HepG2 (cell line): Measurements from ENCODE around the gene YIPF3. TPM values are rescaled to one million over a fixed set of nuclear protein-coding genes. Genes with fewer than 3 reads are reported as not detected.

ENCODE experiments used
- ATAC-seq: fragments of 200-7000 bp; cut with Tn5 transposase; 3 replicates; pipeline ENCODE4 v1.9.1; 2020; ENCODE audit warnings: mild to moderate bottlenecking, moderate library complexity
- BruUV-seq: library from RNA; stranded (reverse); fragments of 400-500 nt; replicated peaks from 2 replicates; lab custom pipeline; 2021; lab: Mats Ljungman, UMichigan
- CTCF ChIA-PET: fragments of 300-600 bp; formaldehyde crosslinking; extraction: SDS; loops from one replicate; lab custom pipeline; 2021; ENCODE audit warnings: low total read pairs, inconsistent platforms, low intra/inter-chr PET ratio; lab: Yijun Ruan, JAX
- POLR2A ChIA-PET: fragments of 350-600 bp; sonication (Branson Sonifier 250); formaldehyde crosslinking; loops from one replicate; lab custom pipeline; 2020; ENCODE audit warnings: antibody characterized with exemption, inconsistent platforms; lab: Yijun Ruan, JAX
- DNase-seq: peaks from one replicate; pipeline ENCODE4 v3.0.0-alpha.2; 2015; ENCODE audit warnings: low spot score
- FAIRE-seq: peaks from 3 replicates; lab custom pipeline; 2011; peaks lifted over from hg19 to GRCh38; lab: Jason Lieb, UNC
- H2AFZ ChIP-seq: one replicate; pipeline ENCODE4 v1.6.1; 2011; ENCODE audit warnings: low read length, inconsistent platforms
- H3K27ac ChIP-seq: fragments of 300-600 bp; 3 replicates; pipeline ENCODE4 v1.8.0; 2011; ENCODE audit warnings: mixed run types, mild to moderate bottlenecking, mixed read lengths, low read length, inconsistent platforms; ENCODE audit not compliant: insufficient read depth; ENCODE audit errors: extremely low read length
- H3K27me3 ChIP-seq, 2 experiments: fragments of 200-600 bp in 1 of 2; 2 replicates in 1 of 2; 3 replicates in 1 of 2; pipeline versions ENCODE4 v1.6.0 to v1.8.0; 2011; ENCODE audit warnings: low read length in 2 of 2, mild to moderate bottlenecking in 2 of 2, moderate library complexity in 2 of 2, inconsistent platforms in 1 of 2; ENCODE audit not compliant: insufficient read depth in 2 of 2, control insufficient read depth in 1 of 2
- H3K36me3 ChIP-seq, 2 experiments: fragments of 200-600 bp in 1 of 2; replicated peaks in 1 of 2; 2 replicates in 1 of 2; 3 replicates in 1 of 2; pipeline versions ENCODE4 v1.5.1 to v1.8.0; 2011; ENCODE audit warnings: low read length in 2 of 2, inconsistent platforms in 1 of 2; ENCODE audit not compliant: insufficient read depth in 2 of 2, control insufficient read depth in 1 of 2
- H3K4me1 ChIP-seq: 2 replicates; pipeline ENCODE4 v1.5.1; 2012; ENCODE audit warnings: low read length, inconsistent platforms; ENCODE audit not compliant: insufficient read depth
- H3K4me2 ChIP-seq: 2 replicates; pipeline ENCODE4 v1.6.0; 2011; ENCODE audit warnings: low read depth, low read length, inconsistent platforms
- H3K4me3 ChIP-seq, 3 experiments: fragments of 200-600 bp in 1 of 3; sonication (generic), shearing (Covaris generic) in 1 of 3; replicated peaks in 1 of 3; 2 replicates each; pipeline ENCODE4 v1.5.1; 2011 to 2016; ENCODE audit warnings: low read length in 3 of 3, inconsistent platforms in 2 of 3, low read depth in 2 of 3, mild to moderate bottlenecking in 2 of 3, control low read depth in 1 of 3, mixed read lengths in 1 of 3; ENCODE audit not compliant: insufficient read depth in 1 of 3
- H3K79me2 ChIP-seq: one replicate; pipeline ENCODE4 v1.6.1; 2011; ENCODE audit warnings: low read length, inconsistent platforms; ENCODE audit not compliant: insufficient read depth
- H3K9ac ChIP-seq: 2 replicates; pipeline ENCODE4 v1.6.0; 2011; ENCODE audit warnings: mild to moderate bottlenecking, low read depth, low read length, inconsistent platforms; ENCODE audit not compliant: insufficient read depth
- H3K9me3 ChIP-seq: 2 replicates; pipeline ENCODE4 v1.5.1; 2012; ENCODE audit warnings: mild to moderate bottlenecking, low read length
- H4K20me1 ChIP-seq: 2 replicates; pipeline ENCODE4 v1.6.0; 2011; ENCODE audit warnings: inconsistent platforms, mild to moderate bottlenecking, low read length, moderate library complexity; ENCODE audit not compliant: insufficient read depth
- BRD4 ChIP-seq: sonication (generic); formaldehyde crosslinking; IDR thresholded peaks from 2 replicates; pipeline ENCODE4 v1.4.0; 2020; ENCODE audit warnings: missing genetic modification reagents
- CENPT ChIP-seq: sonication (generic); formaldehyde crosslinking; IDR thresholded peaks from 2 replicates; pipeline ENCODE4 v1.8.0; 2022; ENCODE audit warnings: low read depth, mild to moderate bottlenecking, moderate library complexity, missing genetic modification reagents
- CENPX ChIP-seq: sonication (generic); formaldehyde crosslinking; IDR thresholded peaks from 2 replicates; pipeline ENCODE4 v1.9.0; 2021; ENCODE audit warnings: mild to moderate bottlenecking, missing genetic modification reagents, moderate library complexity
- KLF9 ChIP-seq: IDR thresholded peaks from 2 replicates; pipeline ENCODE4 v1.6.1; 2016; ENCODE audit warnings: low read depth
- MAFG ChIP-seq: sonication (generic); formaldehyde crosslinking; IDR thresholded peaks from 2 replicates; pipeline ENCODE4 v1.5.1; 2020; ENCODE audit warnings: mild to moderate bottlenecking, missing genetic modification reagents
- MED13 ChIP-seq: sonication (generic); formaldehyde crosslinking; IDR thresholded peaks from 2 replicates; pipeline ENCODE4 v1.5.0; 2020; ENCODE audit warnings: missing genetic modification reagents
- NFRKB ChIP-seq: fragments of 450-650 bp; IDR thresholded peaks from 2 replicates; pipeline ENCODE4 v1.6.1; 2017
- NR2C2 ChIP-seq: sonication (generic); formaldehyde crosslinking; IDR thresholded peaks from 2 replicates; pipeline ENCODE4 v1.4.0; 2020; ENCODE audit warnings: missing genetic modification reagents, mild to moderate bottlenecking, moderate library complexity, borderline replicate concordance
- RARA ChIP-seq: IDR thresholded peaks from 2 replicates; pipeline ENCODE4 v1.6.1; 2016; ENCODE audit warnings: missing genetic modification reagents, missing compliant biosample characterization
- RNF219 ChIP-seq: sonication (generic); formaldehyde crosslinking; IDR thresholded peaks from 2 replicates; pipeline ENCODE4 v1.5.0; 2020; ENCODE audit warnings: mild to moderate bottlenecking, missing genetic modification reagents
- TARDBP ChIP-seq: sonication (generic); formaldehyde crosslinking; IDR thresholded peaks from 2 replicates; pipeline ENCODE4 v1.8.0; 2022; ENCODE audit warnings: mild to moderate bottlenecking, missing genetic modification reagents
- ZFP41 ChIP-seq: sonication (generic); formaldehyde crosslinking; IDR thresholded peaks from 2 replicates; pipeline ENCODE4 v1.4.0; 2020; ENCODE audit warnings: mild to moderate bottlenecking, missing genetic modification reagents, borderline replicate concordance
- ZNF317 ChIP-seq: sonication (generic); formaldehyde crosslinking; IDR thresholded peaks from 2 replicates; pipeline ENCODE4 v1.5.0; 2020; ENCODE audit warnings: mild to moderate bottlenecking, missing genetic modification reagents
- ZNF674 ChIP-seq: sonication (generic); formaldehyde crosslinking; IDR thresholded peaks from 2 replicates; pipeline ENCODE4 v1.5.0; 2020; ENCODE audit warnings: low read depth, mild to moderate bottlenecking, missing genetic modification reagents
- ZNF720 ChIP-seq: sonication (generic); formaldehyde crosslinking; IDR thresholded peaks from 2 replicates; pipeline ENCODE4 v1.4.0; 2020; ENCODE audit warnings: missing genetic modification reagents
- ZNF768 ChIP-seq: sonication (generic); formaldehyde crosslinking; IDR thresholded peaks from 2 replicates; pipeline ENCODE4 v1.4.0; 2020; ENCODE audit warnings: missing genetic modification reagents
- ZNF775 ChIP-seq: sonication (generic); formaldehyde crosslinking; IDR thresholded peaks from 2 replicates; pipeline ENCODE4 v1.4.0; 2020; ENCODE audit warnings: missing genetic modification reagents, mild to moderate bottlenecking, moderate library complexity, borderline replicate concordance
- WGBS: methylation state at CpG from one replicate; pipeline ENCODE4 v1.1.6; 2017; ENCODE audit warnings: low lambda C conversion rate; 5-methylcytosine and 5-hydroxymethylcytosine counted together
- in situ Hi-C: cut with HindIII; loops from 2 replicates; pipeline ENCODE4 v1.10.0; 2017; ENCODE audit warnings: low pct_unique_long_range_greater_than_20kb; ENCODE audit not compliant: extremely low pct_ligation_motif_present
- intact Hi-C: fragments of 100-400 bp; cut with micrococcal nuclease; formaldehyde crosslinking; loops from one replicate; pipeline ENCODE4 v1.10.0; 2022; ENCODE audit not compliant: unreplicated experiment
- polyA plus RNA-seq, 8 experiments: library from polyadenylated mRNA; depleted of rRNA in 3 of 8; stranded (reverse) in 7 of 8; unstranded in 1 of 8; fragments of >200 nt; fragmentation: Illumina TruSeq in 4 of 8; extraction: Trizol in 4 of 8; gene quantifications; 2 replicates each; pipeline versions ENCODE4 v1.2.1 to v1.2.3, GENCODE V29; 2011 to 2016; ENCODE audit warnings: low read depth in 4 of 8, missing spikeins in 1 of 8, mixed read lengths in 1 of 8; ENCODE audit not compliant: insufficient read depth in 1 of 8
- total RNA-seq, 5 experiments: library from RNA; depleted of rRNA; stranded (reverse); fragments of >200 nt; fragmentation: Illumina TruSeq; extraction: Trizol; gene quantifications; 2 replicates each; pipeline ENCODE4 v1.2.3, GENCODE V29; 2016; ENCODE audit warnings: low read depth in 1 of 5
- TF ChIP-seq, protein P1 (sequence below): sonication (generic); formaldehyde crosslinking; conservative IDR thresholded peaks from 2 replicates; pipeline ENCODE4 v1.4.0; 2020; ENCODE audit warnings: missing genetic modification reagents
- TF ChIP-seq, protein P2 (sequence below): sonication (generic); formaldehyde crosslinking; IDR thresholded peaks from 2 replicates; pipeline ENCODE4 v1.4.0; 2020; ENCODE audit warnings: missing genetic modification reagents; ENCODE audit errors: not compliant biosample characterization
- TF ChIP-seq, protein P3 (sequence below): sonication (generic); formaldehyde crosslinking; IDR thresholded peaks from 2 replicates; pipeline ENCODE4 v1.8.1; 2023; ENCODE audit warnings: missing genetic modification reagents, inconsistent platforms, borderline replicate concordance

The YIPF3 gene
- total and polyA plus RNA-seq, 2 of the 13 experiments (the other 11 are each of a cell fraction or from before 2014, with no cell fraction given), result 107 to 206 TPM

DNA sequence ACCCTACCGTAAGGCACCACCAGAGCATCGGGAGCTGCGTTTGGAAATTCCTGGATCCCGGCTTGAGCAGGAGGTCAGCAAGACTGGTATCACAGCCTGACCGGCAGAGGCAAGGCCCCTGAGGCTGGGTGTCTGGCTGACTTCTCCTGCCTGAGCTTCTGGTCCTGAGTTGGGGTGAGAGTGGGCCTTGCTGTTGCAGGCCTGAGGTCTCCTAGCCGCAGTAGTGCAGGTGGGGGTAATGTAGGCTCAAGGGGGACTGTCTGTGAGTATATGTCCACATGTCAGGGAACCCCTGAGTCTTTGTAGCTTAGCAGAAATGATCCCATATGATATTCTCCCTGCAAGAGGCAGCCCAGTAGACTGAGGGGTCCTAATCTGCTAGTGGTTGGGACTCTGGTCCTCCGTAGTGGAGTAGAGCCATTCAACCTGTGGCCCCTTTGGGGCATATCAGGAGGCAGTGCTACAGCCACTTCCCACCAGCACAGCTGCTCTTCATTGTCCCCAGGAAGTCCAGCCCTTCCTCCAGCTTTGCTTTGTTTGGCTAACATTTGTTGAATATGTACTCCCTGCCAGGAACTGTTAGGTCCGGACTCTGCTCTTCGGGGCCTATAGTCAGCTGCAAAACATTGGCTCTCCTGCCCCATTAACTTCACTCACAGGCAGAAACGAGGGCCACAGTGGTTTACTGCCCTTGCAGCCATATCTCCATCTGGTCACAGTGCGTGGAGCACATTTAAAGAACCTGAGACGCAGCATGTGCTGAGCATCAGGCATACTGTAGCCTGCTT, 17.5 kb downstream of the YIPF3 start:
- CTCF ChIA-PET, result no interaction called here
- no peak overlapping the region for H3K9ac ChIP-seq
- no peaks in the 10 kb centered on the region for H3K27me3 ChIP-seq
- in situ Hi-C loops, result loop anchor here (5.0 kb wide), 1 partner anchor 237 kb away; no protein-coding TSS in a partner anchor
- peak; percentile 83 for FAIRE-seq
- DNase-seq, result peak; percentile 75
- H3K79me2 ChIP-seq, result peaks cover 11% of the 10 kb centered on the region
- WGBS, result 66% methylated on average over 10 of the region's 12 CpGs
- POLR2A ChIA-PET, result interaction anchor here (0.5 to 2.0 kb wide), 4 partner anchors 8 to 43 kb away, joined by 3 to 9 read pairs (median 4); partner anchors contain the start of gene LRRC73
- no peaks in the 10 kb centered on the region for H4K20me1 ChIP-seq
- peak; percentile 59 for ATAC-seq
- intact Hi-C loops, result loop anchor here (5.0 to 10.0 kb wide), 2 partner anchors 64 to 132 kb away; partner anchors contain the start of gene ZNF318
- no peaks in the 10 kb centered on the region for H3K9me3 ChIP-seq
- H3K36me3 ChIP-seq, result peaks cover 43 to 61% of the 10 kb centered on the region in 2 experiments
- peak overlapping the region; percentile 60 for H3K27ac ChIP-seq
- peak overlapping the region; percentile 14 for H3K4me2 ChIP-seq
- BruUV-seq, result no TSS peak
- H3K4me3 ChIP-seq, result no peak overlapping the region; a peak in 1 of 6 replicates
- H2AFZ ChIP-seq, result no peak overlapping the region
- H3K4me1 ChIP-seq, result peaks cover 22% of the 10 kb centered on the region
- TF ChIP-seq MAFG, result no peak
- TF ChIP-seq NFRKB, result no peak
- TF ChIP-seq NR2C2 (CRISPR knock-in tag), result no peak
- TF ChIP-seq ZFP41 (CRISPR knock-in tag), result no peak
- no peak for TF ChIP-seq ZNF674
- TF ChIP-seq, protein P1, sequence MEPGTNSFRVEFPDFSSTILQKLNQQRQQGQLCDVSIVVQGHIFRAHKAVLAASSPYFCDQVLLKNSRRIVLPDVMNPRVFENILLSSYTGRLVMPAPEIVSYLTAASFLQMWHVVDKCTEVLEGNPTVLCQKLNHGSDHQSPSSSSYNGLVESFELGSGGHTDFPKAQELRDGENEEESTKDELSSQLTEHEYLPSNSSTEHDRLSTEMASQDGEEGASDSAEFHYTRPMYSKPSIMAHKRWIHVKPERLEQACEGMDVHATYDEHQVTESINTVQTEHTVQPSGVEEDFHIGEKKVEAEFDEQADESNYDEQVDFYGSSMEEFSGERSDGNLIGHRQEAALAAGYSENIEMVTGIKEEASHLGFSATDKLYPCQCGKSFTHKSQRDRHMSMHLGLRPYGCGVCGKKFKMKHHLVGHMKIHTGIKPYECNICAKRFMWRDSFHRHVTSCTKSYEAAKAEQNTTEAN (CRISPR knock-in tag), result no peak
- TF ChIP-seq ZNF317 (CRISPR knock-in tag), result no peak
- TF ChIP-seq RARA (CRISPR knock-in tag), result peak; percentile 27
- TF ChIP-seq KLF9, result no peak
- TF ChIP-seq, protein P2, sequence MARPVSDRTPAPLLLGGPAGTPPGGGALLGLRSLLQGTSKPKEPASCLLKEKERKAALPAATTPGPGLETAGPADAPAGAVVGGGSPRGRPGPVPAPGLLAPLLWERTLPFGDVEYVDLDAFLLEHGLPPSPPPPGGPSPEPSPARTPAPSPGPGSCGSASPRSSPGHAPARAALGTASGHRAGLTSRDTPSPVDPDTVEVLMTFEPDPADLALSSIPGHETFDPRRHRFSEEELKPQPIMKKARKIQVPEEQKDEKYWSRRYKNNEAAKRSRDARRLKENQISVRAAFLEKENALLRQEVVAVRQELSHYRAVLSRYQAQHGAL, result no peak
- no peak for TF ChIP-seq RNF219 (CRISPR knock-in tag)
- TF ChIP-seq CENPT, result no peak
- TF ChIP-seq, protein P3, sequence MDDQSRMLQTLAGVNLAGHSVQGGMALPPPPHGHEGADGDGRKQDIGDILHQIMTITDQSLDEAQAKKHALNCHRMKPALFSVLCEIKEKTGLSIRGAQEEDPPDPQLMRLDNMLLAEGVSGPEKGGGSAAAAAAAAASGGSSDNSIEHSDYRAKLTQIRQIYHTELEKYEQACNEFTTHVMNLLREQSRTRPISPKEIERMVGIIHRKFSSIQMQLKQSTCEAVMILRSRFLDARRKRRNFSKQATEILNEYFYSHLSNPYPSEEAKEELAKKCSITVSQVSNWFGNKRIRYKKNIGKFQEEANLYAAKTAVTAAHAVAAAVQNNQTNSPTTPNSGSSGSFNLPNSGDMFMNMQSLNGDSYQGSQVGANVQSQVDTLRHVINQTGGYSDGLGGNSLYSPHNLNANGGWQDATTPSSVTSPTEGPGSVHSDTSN, result no peak
- TF ChIP-seq ZNF768, result no peak
- TF ChIP-seq TARDBP (CRISPR knock-in tag), result no peak; the same call in 1 of the 2 replicates
- no peak for TF ChIP-seq ZNF720
- no peak for TF ChIP-seq CENPX (CRISPR knock-in tag)
- no peak for TF ChIP-seq BRD4 (CRISPR knock-in tag)
- no peak for TF ChIP-seq MED13 (CRISPR knock-in tag)
- no peak for TF ChIP-seq ZNF775
